ENCODE results near the gene KCNK3.

Gene KCNK3

GRCh38 chr2:26712486-26713465 is 20.3 kb downstream of the KCNK3 start:
- in situ Hi-C loops (cut with MboI; ENCODE audit: low sequenced_read_pairs, unreplicated experiment) = no loop called here

DNA sequence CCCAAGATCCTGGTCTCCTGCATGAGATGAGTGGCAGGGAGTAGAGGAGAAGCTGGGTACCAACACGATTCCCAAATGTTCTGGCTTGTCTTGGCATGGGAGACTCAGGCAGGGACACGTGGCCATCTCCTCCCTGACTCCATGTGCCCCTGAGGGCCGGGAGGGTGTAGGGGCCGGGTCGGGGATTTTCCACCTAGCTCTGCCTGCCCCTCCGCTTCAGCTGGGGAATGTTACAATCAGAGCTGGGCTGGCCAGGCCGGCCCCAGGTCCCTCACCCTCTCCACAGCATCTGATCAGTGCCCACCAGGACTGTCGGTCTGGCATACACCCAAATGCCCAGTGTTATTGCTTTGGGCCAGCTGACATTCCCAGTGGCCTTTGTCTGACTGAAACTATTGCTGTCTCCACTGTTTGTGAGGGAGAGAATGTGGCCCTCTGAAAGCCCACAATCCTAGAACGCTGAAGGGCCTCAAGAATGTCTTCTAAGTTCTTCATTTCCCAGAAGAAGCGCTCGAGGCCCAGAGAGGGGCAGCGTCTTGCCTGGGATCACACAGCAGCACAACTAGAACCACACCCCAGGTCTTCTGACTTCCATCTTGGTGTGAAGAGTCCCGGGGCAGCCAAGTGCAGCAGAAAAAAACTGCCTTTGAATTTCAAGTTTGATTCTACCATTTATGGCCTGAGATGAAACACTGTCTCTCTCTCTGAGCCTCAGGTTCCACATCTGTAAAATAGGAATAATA is 23.2 kb downstream of the KCNK3 start:
- TF ChIP-seq, protein P1, sequence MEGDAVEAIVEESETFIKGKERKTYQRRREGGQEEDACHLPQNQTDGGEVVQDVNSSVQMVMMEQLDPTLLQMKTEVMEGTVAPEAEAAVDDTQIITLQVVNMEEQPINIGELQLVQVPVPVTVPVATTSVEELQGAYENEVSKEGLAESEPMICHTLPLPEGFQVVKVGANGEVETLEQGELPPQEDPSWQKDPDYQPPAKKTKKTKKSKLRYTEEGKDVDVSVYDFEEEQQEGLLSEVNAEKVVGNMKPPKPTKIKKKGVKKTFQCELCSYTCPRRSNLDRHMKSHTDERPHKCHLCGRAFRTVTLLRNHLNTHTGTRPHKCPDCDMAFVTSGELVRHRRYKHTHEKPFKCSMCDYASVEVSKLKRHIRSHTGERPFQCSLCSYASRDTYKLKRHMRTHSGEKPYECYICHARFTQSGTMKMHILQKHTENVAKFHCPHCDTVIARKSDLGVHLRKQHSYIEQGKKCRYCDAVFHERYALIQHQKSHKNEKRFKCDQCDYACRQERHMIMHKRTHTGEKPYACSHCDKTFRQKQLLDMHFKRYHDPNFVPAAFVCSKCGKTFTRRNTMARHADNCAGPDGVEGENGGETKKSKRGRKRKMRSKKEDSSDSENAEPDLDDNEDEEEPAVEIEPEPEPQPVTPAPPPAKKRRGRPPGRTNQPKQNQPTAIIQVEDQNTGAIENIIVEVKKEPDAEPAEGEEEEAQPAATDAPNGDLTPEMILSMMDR (IDR thresholded peaks at IDR 0.05; ENCODE audit: borderline replicate concordance, control extremely low read depth, extremely low read depth, insufficient read depth, missing control alignments) = no peak
- no peak for DNase-seq (ENCODE audit: low spot score)
- in situ Hi-C loops (cut with MboI; ENCODE audit: low sequenced_read_pairs, unreplicated experiment) = no loop called here

More at GRCh38 chr2:26712486-26713465, 20.3 kb downstream of the KCNK3 start:
- DNase-seq (ENCODE audit: low spot score) = no peak
- TF ChIP-seq, protein P1 (IDR thresholded peaks at IDR 0.05; ENCODE audit: borderline replicate concordance, control extremely low read depth, extremely low read depth, insufficient read depth, missing control alignments) = no peak

DNA sequence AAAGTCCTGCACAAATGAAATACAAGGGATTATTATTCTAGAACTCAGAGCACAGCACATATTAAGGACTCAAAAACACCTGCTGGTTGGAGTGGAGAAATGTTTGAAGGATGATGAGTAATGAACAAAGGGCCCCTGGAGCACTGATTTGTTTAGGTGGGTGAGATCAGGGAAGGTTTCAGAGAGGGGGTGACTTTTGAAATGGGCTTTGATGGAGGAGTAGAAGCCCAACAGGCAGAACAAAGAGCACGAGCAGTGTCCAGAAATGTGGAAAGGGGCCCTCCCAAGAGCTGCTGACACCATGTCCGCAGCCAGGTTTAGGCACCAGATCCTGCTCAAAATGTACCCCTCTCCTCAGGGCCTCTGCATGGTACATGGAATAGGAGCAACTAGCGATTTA is 23.8 kb downstream of the KCNK3 start:
- in situ Hi-C loops (cut with MboI; ENCODE audit: low sequenced_read_pairs, unreplicated experiment) = no loop called here
- TF ChIP-seq, protein P1 (IDR thresholded peaks at IDR 0.05; ENCODE audit: borderline replicate concordance, control extremely low read depth, extremely low read depth, insufficient read depth, missing control alignments) = no peak

GRCh38 chr2:26716769-26717168 is 24.2 kb downstream of the KCNK3 start:
- DNase-seq (ENCODE audit: low spot score) = no peak
- TF ChIP-seq, protein P1 (IDR thresholded peaks at IDR 0.05; ENCODE audit: borderline replicate concordance, control extremely low read depth, extremely low read depth, insufficient read depth, missing control alignments) = no peak
- in situ Hi-C loops (cut with MboI; ENCODE audit: low sequenced_read_pairs, unreplicated experiment) = no loop called here

More for the DNA sequence above, 23.8 kb downstream of the KCNK3 start:
- no peak for DNase-seq (ENCODE audit: low spot score)

DNA sequence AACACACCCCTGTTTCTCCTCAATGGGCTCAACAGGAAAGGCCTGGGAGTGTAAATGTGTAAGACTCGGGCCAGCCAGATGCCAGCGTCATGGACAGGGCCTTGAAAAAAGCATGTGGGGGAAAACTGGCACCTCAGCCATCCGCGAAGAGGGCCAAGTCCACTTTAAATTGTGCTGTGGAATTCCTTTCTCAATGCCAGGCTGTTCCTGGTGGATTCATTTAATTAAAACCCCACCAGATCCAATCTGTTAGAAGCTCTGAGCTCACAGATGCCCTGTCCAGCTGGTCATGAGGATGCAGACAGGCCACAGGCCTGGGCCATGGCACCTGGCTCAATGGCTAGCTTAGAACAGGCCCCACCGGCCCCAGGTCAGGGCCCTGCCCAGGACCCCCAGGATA is 24.8 kb downstream of the KCNK3 start:
- TF ChIP-seq, protein P1 (IDR thresholded peaks at IDR 0.05; ENCODE audit: borderline replicate concordance, control extremely low read depth, extremely low read depth, insufficient read depth, missing control alignments) = no peak
- no peak for DNase-seq (ENCODE audit: low spot score)
- in situ Hi-C loops (cut with MboI; ENCODE audit: low sequenced_read_pairs, unreplicated experiment) = no loop called here

DNA sequence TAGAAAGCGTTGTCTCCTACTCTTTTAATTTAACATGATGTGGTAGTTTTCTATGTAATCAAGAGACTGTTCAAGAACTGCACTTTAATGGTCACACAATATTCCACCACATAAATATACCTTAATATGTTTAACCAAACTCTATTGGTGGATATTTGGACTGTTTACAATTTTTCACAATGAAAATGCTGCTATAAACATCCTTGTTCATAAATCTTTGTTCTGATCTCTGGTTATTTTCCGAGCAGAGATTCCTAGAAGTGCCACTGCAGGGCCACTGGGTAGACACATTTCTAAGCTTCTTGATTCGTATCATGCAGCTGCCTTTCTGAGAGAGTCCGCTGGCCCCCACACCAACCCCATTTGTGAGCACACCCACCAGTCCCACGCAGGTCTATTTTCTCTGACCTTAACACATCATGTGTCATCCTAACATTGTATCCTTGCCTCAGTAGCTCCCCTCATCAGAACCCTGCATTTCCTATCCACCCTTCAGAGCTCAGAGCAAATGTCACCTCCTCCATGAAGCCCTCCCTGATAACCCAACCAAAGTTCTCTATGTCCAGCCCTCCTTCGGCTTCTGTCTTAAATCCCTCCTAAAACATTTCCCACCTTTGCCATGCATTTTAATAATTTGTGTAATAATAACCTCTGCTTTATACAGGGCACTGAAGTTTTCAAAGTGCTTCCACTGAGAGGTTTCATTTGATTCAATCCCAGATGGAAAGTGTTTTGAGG is 26.6 kb downstream of the KCNK3 start:
- TF ChIP-seq, protein P1 (IDR thresholded peaks at IDR 0.05; ENCODE audit: borderline replicate concordance, control extremely low read depth, extremely low read depth, insufficient read depth, missing control alignments) = no peak
- no peak for DNase-seq (ENCODE audit: low spot score)
- in situ Hi-C loops (cut with MboI; ENCODE audit: low sequenced_read_pairs, unreplicated experiment) = no loop called here
